ENCODE data around the gene SLC2A8. TPM values are rescaled to one million over a fixed set of nuclear protein-coding genes. Genes with fewer than 3 reads are reported as not detected.

SLC2A8 gene
- total RNA-seq, 6 donors from 2014 or later = 7.0 to 27.4 (median 20.2) TPM

- no peak for DNase-seq
- Histone ChIP-seq H3K4me1 (peaks cover 12 to 26% (median 17%) of the 10 kb centered on the region in 4 donors), H3K27ac (no peak overlapping the region), H3K27me3 (no peaks in the 10 kb centered on the region), H3K4me3 (no peak overlapping the region), H3K36me3 (no peaks in the 10 kb centered on the region), H3K9me3 (no peaks in the 10 kb centered on the region)
- ATAC-seq (ENCODE audit: low FRiP score in 2 of 2) = no peak
- whole genome bisulfite sequencing, 2 donors = 72 to 84% methylated on average over 2 of the region's 2 CpGs
- TF ChIP-seq POLR2AphosphoS5 (IDR thresholded peaks at IDR 0.05) = no peak
- TF ChIP-seq EP300 (IDR thresholded peaks at IDR 0.05) = no peak
- no peak for TF ChIP-seq POLR2A (IDR thresholded peaks at IDR 0.05)
- no peak for TF ChIP-seq CTCF (IDR thresholded peaks at IDR 0.05)
Measured at GRCh38 chr9:127393645-127394044, 3.3 kb upstream of the SLC2A8 start.

- H3K4me1 ChIP-seq = peaks cover 13 to 29% (median 19%) of the 10 kb centered on the region in 4 donors
- no peaks in the 10 kb centered on the region for H3K9me3 ChIP-seq
- H3K4me3 ChIP-seq = peak overlapping the region in 3 of 4 donors; percentile 93 to 96 (median 95)
- H3K36me3 ChIP-seq = peaks cover 0 to 7% (median 2%) of the 10 kb centered on the region in 4 donors
- WGBS, 2 donors = 76% methylated on average over 7 of the region's 7 CpGs
- ATAC-seq (ENCODE audit: low FRiP score in 2 of 2) = no peak
- no peak overlapping the region for H3K27ac ChIP-seq
- TF ChIP-seq EP300 (IDR thresholded peaks at IDR 0.05) = no peak
- no peak for TF ChIP-seq POLR2AphosphoS5 (IDR thresholded peaks at IDR 0.05)
- no peak for TF ChIP-seq POLR2A (IDR thresholded peaks at IDR 0.05)
- no peak for TF ChIP-seq CTCF (IDR thresholded peaks at IDR 0.05)
- no peaks in the 10 kb centered on the region for H3K27me3 ChIP-seq
- no peak for DNase-seq
Measured at GRCh38 chr9:127395497-127396252, 1.3 kb upstream of the SLC2A8 start.

DNA sequence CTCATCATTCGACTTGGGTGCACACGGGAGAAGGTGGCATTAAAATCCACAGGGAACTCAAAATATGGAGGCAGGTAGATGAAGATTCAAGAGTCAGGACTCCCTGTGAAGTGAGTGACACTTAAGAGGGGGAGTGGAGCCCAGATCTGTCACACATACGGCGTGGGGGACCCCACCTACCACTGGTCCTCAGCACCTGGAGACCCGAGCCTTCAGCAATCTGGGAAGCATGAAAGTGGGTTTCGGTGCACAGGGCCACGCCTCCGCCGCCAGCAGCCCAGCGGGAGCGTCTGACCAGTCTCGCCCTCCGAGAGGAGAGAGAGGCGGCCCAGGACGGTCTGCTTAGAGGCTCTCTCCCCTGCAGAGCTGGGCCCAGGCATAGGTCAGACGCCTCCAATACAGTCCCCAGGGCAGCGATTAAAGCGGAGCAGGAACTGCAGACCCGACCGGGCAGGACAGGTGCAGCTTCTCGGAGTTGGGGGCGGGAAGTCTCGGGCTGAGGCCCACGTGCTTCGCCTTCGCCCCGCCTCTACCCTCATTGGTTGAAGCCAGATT is 639 bp upstream of the SLC2A8 start:
- Histone ChIP-seq H3K9me3 (no peaks in the 10 kb centered on the region), H3K36me3 (peaks cover 0 to 7% (median 7%) of the 10 kb centered on the region in 4 donors), H3K4me3 (peak overlapping the region; percentile 33 to 96 (median 94)), H3K4me1 (peaks cover 13 to 29% (median 19%) of the 10 kb centered on the region in 4 donors), H3K27me3 (no peaks in the 10 kb centered on the region), H3K27ac (peak overlapping the region in 1 of 4 donors; percentile 28)
- TF ChIP-seq POLR2A (IDR thresholded peaks at IDR 0.05) (no peak), POLR2AphosphoS5 (IDR thresholded peaks at IDR 0.05) (no peak), CTCF (IDR thresholded peaks at IDR 0.05) (no peak), EP300 (IDR thresholded peaks at IDR 0.05) (no peak)
- ATAC-seq (ENCODE audit: low FRiP score in 2 of 2) = peak in 1 of 2 donors; percentile 26
- DNase-seq = no peak
- 8 to 13% methylated on average over 21 to 24 of the region's 27 CpGs for WGBS, 2 donors

DNA sequence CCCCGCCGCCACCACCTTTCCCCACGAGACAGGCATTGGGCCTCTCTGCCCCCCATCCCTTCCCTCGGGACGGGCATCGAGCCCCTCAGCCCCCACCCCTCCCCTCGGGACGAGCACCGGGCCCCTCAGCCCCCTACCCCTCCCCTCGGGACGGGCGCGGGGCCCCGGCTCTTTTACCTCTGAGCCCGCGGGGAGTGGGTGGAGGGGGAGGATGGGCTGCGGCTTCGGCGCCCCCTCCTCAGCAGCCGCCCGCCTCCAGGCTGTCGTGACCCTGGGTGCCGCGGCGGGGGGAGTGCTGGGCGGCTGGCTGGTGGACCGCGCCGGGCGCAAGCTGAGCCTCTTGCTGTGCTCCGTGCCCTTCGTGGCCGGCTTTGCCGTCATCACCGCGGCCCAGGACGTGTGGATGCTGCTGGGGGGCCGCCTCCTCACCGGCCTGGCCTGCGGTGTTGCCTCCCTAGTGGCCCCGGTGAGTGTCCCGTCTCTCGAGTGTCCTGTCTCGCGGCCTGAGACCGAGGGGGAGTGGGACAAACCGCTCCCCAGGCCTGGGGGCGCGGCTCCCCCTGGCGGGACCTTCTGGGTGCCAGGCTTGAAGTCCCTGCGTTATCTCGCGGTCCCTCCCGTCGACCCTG is 791 bp downstream of the SLC2A8 start:
- DNase-seq (peak; percentile 43 to 89), ATAC-seq (ENCODE audit: low FRiP score in 2 of 2) (peak in 1 of 2 donors; percentile 13)
- TF ChIP-seq POLR2A (IDR thresholded peaks at IDR 0.05) = no peak
- peak; percentile 20 to 67 (median 38) for TF ChIP-seq CTCF (IDR thresholded peaks at IDR 0.05)
- Histone ChIP-seq H3K4me3 (peak overlapping the region; percentile 79 to 96 (median 94)), H3K27ac (peak overlapping the region; percentile 83 to 88 (median 86)), H3K27me3 (no peaks in the 10 kb centered on the region), H3K36me3 (peaks cover 0 to 18% (median 12%) of the 10 kb centered on the region in 4 donors), H3K9me3 (no peaks in the 10 kb centered on the region), H3K4me1 (peaks cover 13 to 29% (median 19%) of the 10 kb centered on the region in 4 donors)
- WGBS, 2 donors = 0 to 2% methylated on average over 1 to 21 of the region's 55 CpGs
